ENCODE results near the gene COG5.

DNA sequence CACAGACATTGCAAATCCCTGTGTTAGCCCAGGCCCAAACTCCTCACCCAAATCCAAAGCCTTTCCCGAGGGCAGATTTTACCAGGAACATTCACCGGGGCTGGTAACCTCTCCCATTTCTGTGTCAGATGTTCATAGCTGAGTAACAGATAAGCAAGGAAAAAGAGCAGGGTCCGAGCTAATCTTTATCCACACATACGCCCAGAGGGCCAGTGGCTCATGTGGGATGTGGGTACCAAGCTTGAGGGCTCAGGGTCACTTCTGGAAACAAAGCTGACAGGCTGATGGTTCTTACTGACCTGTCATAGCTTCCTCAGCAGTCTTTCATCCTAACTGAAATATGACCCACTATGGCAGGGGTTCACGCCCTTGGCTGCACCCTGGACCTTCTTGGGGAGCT is 355.2 kb downstream of the COG5 start:
- TF ChIP-seq, protein P1, sequence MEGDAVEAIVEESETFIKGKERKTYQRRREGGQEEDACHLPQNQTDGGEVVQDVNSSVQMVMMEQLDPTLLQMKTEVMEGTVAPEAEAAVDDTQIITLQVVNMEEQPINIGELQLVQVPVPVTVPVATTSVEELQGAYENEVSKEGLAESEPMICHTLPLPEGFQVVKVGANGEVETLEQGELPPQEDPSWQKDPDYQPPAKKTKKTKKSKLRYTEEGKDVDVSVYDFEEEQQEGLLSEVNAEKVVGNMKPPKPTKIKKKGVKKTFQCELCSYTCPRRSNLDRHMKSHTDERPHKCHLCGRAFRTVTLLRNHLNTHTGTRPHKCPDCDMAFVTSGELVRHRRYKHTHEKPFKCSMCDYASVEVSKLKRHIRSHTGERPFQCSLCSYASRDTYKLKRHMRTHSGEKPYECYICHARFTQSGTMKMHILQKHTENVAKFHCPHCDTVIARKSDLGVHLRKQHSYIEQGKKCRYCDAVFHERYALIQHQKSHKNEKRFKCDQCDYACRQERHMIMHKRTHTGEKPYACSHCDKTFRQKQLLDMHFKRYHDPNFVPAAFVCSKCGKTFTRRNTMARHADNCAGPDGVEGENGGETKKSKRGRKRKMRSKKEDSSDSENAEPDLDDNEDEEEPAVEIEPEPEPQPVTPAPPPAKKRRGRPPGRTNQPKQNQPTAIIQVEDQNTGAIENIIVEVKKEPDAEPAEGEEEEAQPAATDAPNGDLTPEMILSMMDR (IDR thresholded peaks at IDR 0.05), result no peak
- TF ChIP-seq POLR2A (IDR thresholded peaks at IDR 0.05), result no peak
